ENCODE measurements around the gene EPG5.
A peak's percentile ranks its signal among the peaks of the same experiment; 100 is the strongest.
"Not testable (repeated sequence)": the region's sequence is repeated elsewhere in the genome, so short reads cannot be mapped to it uniquely, and the experiment has no call there.

Gene EPG5, protein sequence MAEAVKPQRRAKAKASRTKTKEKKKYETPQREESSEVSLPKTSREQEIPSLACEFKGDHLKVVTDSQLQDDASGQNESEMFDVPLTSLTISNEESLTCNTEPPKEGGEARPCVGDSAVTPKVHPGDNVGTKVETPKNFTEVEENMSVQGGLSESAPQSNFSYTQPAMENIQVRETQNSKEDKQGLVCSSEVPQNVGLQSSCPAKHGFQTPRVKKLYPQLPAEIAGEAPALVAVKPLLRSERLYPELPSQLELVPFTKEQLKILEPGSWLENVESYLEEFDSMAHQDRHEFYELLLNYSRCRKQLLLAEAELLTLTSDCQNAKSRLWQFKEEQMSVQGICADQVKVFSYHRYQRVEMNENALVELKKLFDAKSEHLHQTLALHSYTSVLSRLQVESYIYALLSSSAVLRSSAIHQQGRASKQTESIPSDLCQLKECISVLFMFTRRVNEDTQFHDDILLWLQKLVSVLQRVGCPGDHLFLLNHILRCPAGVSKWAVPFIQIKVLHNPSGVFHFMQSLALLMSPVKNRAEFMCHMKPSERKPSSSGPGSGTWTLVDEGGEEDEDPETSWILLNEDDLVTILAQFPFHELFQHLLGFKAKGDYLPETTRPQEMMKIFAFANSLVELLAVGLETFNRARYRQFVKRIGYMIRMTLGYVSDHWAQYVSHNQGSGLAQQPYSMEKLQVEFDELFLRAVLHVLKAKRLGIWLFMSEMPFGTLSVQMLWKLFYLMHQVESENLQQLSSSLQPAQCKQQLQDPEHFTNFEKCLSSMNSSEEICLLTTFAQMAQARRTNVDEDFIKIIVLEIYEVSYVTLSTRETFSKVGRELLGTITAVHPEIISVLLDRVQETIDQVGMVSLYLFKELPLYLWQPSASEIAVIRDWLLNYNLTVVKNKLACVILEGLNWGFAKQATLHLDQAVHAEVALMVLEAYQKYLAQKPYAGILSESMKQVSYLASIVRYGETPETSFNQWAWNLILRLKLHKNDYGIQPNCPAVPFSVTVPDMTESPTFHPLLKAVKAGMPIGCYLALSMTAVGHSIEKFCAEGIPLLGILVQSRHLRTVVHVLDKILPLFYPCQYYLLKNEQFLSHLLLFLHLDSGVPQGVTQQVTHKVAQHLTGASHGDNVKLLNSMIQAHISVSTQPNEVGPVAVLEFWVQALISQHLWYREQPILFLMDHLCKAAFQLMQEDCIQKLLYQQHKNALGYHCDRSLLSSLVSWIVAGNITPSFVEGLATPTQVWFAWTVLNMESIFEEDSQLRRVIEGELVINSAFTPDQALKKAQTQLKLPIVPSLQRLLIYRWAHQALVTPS (N-terminal part only)

DNA sequence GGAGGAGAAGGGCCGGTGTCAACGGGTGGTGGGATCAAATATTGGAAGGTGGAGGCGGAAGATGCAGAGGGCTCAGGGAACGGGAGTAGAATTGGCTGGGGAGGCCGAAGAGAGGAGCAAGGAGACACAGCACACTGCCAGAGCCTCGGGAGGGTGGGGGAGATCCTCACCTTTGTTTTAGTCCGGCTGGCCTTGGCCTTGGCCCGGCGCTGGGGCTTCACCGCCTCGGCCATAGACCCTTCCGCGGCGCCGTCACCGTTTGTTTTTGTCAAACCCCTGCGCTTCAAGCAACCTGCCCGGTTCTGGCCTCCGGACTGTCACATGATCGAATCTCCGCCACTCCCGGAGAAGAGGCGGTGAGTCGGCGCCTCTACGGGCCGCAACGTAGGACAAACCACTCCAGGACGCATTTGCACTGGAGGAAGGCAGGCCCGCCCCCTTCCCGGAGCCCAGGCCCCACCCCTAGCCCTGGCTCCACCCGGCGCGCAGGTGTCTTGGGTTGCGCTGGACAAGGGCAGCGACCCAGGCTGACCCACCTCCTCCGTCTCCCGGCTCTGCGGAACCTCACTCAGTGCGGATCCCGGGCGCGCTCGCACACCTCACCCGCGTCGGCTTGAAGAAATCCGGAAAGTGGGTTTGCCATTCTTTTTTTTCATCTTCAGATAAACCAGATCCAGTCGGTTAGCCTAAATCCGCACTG, at the start of gene EPG5:
EPG5 (minus strand) TSS at position 323 of the 700 bp plus-strand sequence; CDS start at position 233, 90 bp downstream.
- peak; percentile 72 to 84 for DNase-seq (ENCODE audit: low read depth in 2 of 2, low spot score in 1 of 2)

DNA sequence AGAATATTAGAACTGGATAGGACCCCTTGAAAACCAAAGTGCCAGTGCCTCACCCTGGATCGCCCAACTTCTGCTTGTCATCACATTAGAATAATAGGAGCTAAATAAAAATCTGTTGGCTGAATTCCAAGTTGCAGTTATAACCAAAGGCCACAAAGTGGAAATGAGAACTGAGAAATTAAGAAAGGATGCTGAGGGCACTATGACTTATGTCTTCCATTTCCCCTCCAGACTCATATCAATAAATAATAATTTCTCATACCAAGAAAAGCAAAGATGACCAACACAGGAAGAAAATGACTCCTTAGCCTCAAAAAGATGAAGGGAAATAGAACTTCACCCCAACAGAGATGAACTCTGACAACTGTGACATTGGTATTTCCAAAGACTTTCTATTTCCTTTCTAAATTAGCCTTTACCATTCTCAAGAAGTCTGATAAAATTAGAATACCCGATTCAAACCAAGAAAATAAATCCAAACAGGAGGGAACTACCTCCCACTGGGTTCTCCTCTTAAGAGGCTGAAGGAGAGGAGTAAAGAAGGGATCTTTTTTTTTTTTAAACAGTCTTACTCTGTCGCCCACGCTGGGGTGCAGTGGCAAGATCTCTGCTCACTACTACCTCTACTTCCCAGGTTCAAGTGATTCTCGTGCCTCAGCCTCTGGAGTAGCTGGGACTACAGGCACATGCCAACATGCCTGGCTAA, 46.5 kb upstream of the EPG5 start:
- DNase-seq (ENCODE audit: low read depth in 2 of 2, low spot score in 1 of 2), result no peak

DNA sequence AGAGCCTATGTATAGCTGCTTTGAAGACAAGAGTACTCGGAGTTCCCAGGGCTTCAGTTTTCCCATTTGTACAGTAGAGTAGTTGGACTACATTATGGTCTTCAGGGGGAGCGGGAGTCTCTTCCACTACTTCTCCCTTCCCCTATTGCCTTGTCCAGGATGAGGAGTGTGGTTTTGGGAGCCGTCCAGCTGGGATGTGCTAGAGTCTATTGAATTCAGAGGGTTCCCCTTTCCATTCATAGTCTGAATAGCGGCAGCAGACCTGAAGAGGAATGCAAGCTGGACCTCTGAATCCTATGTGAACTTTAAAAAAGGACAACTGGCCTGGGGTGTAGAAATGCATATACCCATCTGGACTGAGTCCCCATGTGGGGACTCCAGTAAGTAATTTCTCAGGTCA, 43.5 kb upstream of the EPG5 start:
- no peak for DNase-seq (ENCODE audit: low read depth in 2 of 2, low spot score in 1 of 2)

DNA sequence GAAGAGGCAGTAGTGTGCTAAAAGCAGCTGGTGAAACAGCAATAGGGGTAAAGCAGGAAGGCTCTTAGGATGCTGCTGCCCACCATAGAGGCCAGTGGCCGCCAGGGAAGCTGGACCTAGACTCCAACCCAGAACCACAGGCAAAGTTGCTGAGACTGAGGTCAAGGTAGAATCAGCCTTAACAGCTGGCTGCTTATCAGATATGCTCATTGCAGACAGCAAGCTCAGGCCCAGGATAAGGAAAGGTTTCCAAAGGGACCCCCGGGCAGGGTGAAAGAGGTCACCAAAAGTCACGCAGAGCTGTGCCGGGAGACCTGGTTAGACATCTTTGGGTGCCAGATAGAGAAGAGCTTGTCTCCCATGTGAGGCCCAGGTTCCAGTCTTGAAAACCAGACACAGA, 42.9 kb upstream of the EPG5 start:
- DNase-seq (ENCODE audit: low read depth in 2 of 2, low spot score in 1 of 2), result no peak

DNA sequence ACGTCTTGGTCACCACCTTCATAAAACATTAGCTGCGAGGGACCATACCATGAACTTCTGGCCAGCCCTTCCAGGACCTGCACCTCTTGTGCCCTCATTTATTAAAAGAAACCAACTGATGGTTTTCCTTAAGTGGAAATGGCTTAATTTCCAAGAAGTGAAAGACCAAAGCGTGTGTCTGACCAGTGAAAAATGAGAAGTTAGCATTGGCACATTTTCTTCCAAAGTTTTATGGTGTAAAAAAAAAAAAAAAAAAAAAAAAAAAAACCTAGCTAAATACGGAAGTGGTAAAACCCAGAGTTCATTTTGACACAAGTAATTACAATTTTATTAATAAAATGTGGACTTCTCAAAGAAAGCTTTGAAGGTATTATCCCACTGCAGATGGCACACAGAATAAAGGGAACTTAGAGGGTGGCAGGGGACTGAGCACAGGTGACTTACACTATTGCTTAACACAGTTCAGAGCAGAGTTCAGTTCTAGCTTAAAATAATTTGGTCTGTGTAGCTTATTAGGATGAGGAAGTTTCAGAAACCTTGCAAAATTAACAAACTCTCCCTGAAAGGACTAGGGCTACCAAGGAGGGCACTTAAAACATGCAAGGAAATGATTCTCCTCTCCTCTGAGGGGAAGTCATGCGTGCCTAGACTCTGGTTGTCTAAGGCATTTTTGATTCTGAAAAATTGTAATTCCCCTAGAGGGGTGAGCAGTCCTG, 42.2 kb upstream of the EPG5 start:
- no peak for DNase-seq (ENCODE audit: low read depth in 2 of 2, low spot score in 1 of 2)

DNA sequence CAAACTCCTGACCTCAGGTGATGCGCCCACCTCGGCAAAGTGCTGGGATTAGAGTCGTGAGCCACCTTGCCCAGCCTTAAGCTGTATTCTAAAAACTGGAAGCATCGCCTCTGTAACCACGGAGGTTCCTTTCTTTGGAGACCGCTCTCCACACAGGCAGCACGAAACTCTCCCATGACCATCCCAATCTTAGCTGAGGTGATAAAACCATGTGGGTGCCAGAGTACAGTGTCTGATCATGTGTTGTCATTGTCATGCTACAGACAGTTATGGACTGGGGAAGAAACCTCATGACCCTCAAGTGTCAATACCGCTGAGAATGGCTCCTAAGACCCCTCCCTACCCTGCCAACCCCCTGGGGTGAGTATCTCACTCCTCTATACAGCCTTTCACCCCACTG, 41.4 kb upstream of the EPG5 start:
- no peak for DNase-seq (ENCODE audit: low read depth in 2 of 2, low spot score in 1 of 2)

DNA sequence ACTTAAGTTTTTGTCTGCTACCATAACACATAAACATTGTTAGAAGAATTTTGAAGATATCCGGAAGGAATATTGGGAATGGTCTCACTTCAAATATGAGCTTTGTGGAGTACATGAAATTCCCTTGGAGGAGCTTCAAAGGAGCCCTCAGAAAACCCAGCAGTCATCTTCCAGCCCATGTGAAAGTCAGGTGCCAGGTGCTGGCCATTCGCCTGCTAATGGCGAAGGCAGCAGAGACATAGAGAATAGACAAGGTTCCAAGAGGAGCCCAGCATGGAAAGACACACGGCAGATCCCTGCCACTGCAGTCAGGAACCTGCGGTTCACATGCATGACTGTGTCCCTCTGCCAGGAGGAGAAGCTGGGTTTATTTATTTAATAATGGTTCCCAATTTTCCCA, 40.0 kb upstream of the EPG5 start:
- DNase-seq (ENCODE audit: low read depth in 2 of 2, low spot score in 1 of 2), result no peak

DNA sequence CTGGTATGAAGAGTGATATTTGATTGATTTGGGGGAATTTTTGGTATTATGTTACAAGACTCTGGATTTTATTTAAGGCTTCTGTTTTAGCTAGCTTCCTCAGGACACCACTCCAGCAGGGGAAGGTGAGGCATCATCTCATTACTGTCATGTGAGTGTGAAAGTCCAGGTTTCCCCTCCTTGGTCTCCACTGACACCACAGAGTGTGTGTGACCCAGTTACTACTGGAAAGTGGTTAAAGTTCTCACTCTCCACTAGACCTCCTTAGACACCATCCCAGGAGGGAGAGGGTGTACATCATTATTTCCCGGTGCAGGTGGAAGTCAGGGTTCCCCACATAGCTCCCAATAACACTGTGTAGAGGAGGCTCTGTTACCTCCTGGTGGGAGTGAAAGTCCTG, 35.8 kb upstream of the EPG5 start:
- no peak for DNase-seq (ENCODE audit: low read depth in 2 of 2, low spot score in 1 of 2)

DNA sequence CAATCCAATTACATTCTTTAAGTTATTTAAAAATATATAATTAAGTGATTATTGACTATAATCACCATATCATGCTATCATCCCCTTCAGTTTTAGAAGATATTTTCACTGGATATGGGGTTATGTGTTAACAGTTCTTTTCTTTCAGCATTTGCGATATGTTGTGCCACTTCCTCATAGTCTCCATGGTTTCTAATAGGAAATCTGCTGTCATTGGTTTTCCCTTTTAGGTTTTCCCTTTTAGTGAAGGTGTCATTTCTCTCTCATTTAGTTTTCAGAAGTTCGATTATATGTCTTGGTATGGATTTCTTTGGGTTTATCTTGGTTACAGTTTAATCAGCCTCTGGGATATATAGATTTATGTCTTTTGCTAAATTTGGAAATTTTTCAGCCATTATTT, 34.8 kb upstream of the EPG5 start:
- DNase-seq (ENCODE audit: low read depth in 2 of 2, low spot score in 1 of 2), result no peak

DNA sequence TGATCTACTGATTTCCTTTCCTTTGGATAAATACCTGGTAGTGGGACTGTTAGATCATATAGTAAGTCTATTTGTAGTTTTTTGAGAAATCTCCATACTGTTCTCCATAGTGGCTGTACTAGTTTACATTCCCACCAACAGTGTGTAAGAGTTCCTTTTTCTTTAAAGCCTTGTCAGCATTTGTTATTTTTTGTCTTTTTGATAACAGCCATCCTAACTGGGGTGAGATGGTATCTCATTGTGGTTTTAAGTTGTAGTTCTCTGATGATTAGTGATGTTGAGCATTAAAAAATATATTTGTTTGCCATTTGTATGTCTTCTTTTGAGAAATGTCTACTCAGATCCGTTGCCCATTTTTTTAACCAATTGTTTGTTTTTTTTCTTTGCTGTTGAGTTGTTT, 33.9 kb upstream of the EPG5 start:
- no peak for DNase-seq (ENCODE audit: low read depth in 2 of 2, low spot score in 1 of 2)

DNA sequence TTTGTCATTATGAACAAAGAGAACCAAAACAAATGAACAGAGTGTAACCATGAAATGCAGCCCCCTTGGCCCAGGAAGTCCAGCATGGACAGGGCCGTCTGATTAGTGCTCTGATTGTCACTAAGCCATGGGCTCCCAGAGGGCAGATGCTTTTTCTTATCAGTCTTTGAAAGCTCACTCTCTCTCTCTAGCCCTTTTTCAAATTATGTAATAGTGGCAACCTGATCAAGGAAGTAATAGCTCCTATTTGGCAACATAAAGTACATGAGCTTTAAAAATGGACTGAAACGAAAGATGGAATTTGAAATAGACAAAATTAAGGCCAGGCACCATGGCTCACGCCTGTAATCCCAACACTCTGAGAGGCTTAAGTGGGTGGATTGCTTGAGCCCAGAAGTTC, 32.4 kb upstream of the EPG5 start:
- DNase-seq (ENCODE audit: low read depth in 2 of 2, low spot score in 1 of 2), result no peak

DNA sequence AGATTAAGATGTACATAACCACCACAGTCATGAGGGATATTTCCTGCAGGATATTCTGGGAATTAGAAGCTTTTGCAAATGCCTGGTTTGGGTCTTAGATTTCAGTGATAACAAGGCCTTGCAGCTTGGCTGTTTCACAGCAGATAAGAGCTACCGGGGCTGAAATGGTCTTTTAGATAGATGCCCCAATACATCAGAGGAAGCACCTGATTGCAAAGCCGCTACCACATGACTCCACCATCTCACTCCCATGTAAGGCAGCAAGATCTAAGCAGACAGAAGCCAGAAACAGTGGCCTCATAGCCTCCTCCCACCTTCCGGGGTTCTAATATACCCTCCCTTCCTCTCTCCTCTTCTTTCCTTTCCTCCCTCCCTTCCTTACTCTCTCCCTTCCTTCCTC, 31.1 kb upstream of the EPG5 start:
- no peak for DNase-seq (ENCODE audit: low read depth in 2 of 2, low spot score in 1 of 2)

DNA sequence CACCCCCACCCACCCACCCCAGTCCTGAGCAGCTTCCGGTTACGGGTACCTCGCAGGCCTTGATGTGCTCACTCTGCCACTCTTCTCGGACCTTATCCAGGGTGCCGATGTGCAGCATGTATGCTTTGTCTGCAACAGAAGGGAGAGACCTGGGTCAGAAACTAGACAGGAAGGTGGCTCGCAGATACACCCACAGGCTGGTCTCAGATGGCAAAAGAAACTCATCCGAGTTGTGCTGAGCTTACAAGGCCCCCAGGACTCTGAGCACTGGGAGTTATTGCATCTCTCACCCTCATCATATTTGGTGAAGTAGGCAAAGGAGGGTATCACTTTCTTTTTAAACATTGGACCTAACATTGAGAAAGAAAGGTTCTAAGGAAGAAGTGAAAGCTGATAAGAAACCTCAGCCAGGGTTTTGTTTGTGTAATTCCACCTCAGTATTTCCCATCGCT, 30.6 kb upstream of the EPG5 start:
- DNase-seq (ENCODE audit: low read depth in 2 of 2, low spot score in 1 of 2), result no peak

DNA sequence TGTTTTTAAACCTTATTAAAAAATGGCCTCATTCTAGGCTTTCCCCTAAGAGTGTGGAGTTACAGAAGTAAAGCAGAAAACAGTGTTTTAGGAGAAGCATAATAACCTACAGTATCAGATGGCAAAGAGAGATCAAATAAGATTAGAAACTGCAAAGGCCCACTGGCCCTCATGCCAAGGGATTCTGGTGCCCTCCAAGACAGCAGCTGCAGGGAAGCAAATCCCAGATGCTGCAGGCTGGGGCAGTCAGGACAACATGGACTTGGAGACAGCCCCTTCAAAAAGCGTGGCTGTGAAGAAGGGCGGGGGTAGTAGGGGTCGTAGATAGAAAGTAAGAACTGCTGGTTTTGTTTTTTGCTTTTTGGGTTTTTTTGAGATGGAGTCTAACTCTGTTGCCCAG, 28.3 kb upstream of the EPG5 start:
- DNase-seq (ENCODE audit: low read depth in 2 of 2, low spot score in 1 of 2), result no peak

DNA sequence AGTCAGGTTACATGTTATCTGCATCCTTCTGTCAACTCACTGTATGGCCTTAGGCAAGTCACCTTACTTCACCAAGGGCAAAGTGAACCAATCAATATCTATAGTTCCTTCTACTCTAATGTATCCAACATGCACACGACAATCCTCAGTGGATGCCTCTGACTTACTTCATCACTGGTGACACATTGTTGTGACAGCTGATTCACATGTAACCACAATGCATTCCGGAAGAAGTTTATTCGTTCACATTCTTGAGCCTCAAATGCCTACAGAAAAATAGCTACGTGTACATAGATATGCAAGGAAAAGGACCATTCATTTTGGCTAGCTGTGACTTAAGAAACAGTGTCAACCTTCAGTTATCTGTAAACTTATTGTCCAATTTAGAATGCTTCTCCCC, 26.3 kb upstream of the EPG5 start:
- DNase-seq (ENCODE audit: low read depth in 2 of 2, low spot score in 1 of 2), result no peak

DNA sequence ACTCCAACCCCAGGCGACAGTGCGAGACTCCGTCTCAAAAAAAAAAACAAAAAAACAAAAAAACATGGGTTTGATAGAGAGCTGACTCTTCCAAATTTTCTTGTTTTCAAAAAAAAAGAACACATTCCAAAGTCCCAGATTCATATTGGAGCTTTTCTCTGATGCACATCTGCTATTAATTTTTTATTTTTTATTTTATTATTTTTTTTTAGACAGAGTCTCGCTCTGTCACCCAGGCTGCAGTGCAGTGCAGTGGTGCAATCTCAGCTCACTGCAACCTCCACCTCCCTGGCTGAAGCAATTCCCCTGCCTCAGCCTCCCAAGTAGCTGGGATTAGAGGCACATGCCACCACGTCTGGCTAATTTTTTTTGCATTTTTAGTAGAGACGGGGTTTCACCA, 25.4 kb upstream of the EPG5 start:
- DNase-seq (ENCODE audit: low read depth in 2 of 2, low spot score in 1 of 2), result not testable (repeated sequence)

DNA sequence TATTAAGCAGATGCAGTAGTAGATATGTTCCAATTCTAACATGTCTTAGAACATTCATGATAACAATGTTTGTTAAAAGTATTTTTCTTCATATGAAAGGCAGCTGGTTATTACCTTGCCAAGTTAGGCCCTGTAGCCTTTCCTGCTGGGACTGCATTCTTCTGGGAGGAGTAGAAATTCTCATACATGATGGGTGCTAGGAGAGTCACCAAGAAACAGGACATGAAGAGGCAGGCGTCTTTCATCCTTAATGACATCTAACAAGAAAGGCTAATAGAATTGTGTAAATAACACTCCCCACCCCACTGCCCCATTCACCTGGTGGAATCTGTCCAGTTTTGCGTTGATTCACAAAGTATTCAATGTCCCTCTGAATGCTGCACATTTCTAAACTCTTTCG, 24.7 kb upstream of the EPG5 start:
- no peak for DNase-seq (ENCODE audit: low read depth in 2 of 2, low spot score in 1 of 2)

DNA sequence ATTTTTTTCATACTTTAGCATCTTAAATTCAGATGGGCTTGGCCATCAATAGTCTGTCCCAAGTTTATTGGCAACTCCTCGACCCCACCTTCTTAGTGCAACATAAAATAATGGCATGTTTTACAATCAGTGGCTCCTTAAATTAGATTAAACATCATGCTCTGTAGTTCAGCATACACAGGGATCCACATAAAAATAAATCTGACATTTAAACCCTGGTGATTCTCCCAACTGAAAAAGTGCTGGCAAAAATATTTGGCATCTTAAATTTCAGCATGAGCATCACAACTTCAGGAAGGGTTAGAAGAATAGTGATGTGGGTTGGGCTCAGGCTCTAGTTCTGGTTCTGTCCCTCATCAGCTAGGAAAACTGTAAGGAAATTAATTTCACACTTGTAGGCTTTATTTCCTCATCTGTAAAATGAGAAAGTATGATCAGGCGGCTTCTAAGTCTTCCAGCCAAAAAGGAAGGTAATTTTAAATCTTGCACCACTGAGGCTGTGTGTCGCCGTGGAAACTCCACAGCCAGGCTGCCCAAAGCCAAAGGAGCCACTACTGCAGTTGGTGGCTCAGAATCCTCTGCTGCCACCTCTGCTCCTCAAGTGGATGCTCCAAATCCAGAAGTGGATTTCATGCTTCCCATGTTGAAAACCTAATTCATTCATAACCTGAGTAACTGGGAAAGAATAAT, 17.6 kb upstream of the EPG5 start:
- DNase-seq (ENCODE audit: low read depth in 2 of 2, low spot score in 1 of 2), result no peak

DNA sequence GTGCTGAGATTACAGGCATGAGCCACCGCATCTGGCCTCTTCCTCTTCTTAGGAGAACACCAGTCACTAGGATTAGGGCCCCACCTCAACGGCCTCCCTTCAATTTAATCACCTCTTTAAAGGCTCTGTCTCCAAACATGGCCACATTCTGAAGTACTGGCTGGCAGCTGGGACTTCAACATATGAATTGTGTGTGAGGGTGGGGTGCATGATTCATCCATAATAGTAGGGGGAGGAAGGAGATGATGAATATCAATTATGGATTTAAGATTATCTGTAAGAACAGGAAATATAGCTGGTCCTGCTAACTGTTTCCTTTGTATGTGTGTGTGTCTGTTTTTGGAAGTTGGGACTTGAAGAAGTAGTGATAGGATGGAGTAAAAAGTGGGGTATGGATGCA, 14.7 kb upstream of the EPG5 start:
- DNase-seq (ENCODE audit: low read depth in 2 of 2, low spot score in 1 of 2), result no peak
